ENCODE measurements around the gene PHF21A. TPM values are rescaled to one million over a fixed set of nuclear protein-coding genes. Genes with fewer than 3 reads are reported as not detected.
A peak's percentile ranks its signal among the peaks of the same experiment; 100 is the strongest.

Gene PHF21A
- total and polyA plus RNA-seq, 2 of the 8 experiments (the other 6 are each of a cell fraction or from before 2014, with no cell fraction given): 17.6 to 40.3 TPM

GRCh38 chr11:46060013-46060412 lies 61.2 kb downstream of the PHF21A start:
- Histone ChIP-seq H3K23me2 (ENCODE audit: low read depth, low read length) (no peaks in the 10 kb centered on the region), H3K36me3 (ENCODE audit: control insufficient read depth in 2 of 4, insufficient read depth in 4 of 4, low read length in 3 of 4) (peaks cover 0 to 3% (median 0%) of the 10 kb centered on the region in 4 experiments; a peak in 1 of 8 replicates), H3K56ac (replicated peaks; ENCODE audit: insufficient read length, low read depth, low read length) (no peak overlapping the region), H3K27me3 (replicated peaks in 1 of 4; ENCODE audit: control insufficient read depth in 3 of 4, extremely low read depth in 1 of 4, insufficient read depth in 3 of 4, low read length in 3 of 4) (no peaks in the 10 kb centered on the region), H3K4me3 (ENCODE audit: extremely low read depth in 1 of 4, insufficient read depth in 2 of 4, low read depth in 3 of 4, low read length in 4 of 4) (no peak overlapping the region), H2AFZ (ENCODE audit: low read length) (no peak overlapping the region), H3K4me1 (replicated peaks in 1 of 4; ENCODE audit: control insufficient read depth in 3 of 4, insufficient read depth in 4 of 4, low read length in 3 of 4) (peaks cover under 1 to 12% (median 6%) of the 10 kb centered on the region in 4 experiments; a peak in 4 of 7 replicates), H3K9ac (replicated peaks in 1 of 4; ENCODE audit: extremely low read depth in 1 of 4, low read depth in 3 of 4, low read length in 3 of 4) (no peak overlapping the region), H2BK15ac (ENCODE audit: low read length) (no peak overlapping the region), H4K20me1 (replicated peaks in 1 of 2; ENCODE audit: control insufficient read depth in 1 of 2, insufficient read depth in 2 of 2, low read length in 2 of 2) (no peaks in the 10 kb centered on the region), H4K5ac (ENCODE audit: insufficient read length, low read depth, low read length) (no peak overlapping the region), H3K18ac (ENCODE audit: extremely low read depth, low read length) (no peak overlapping the region), H2BK5ac (ENCODE audit: low read depth, low read length) (no peak overlapping the region), H3K4ac (replicated peaks; ENCODE audit: insufficient read length, low read depth, low read length) (no peak overlapping the region), H4K91ac (replicated peaks; ENCODE audit: insufficient read length, low read length) (no peak overlapping the region), H3K4me2 (ENCODE audit: insufficient read depth in 1 of 2, low read depth in 2 of 2, low read length in 2 of 2) (no peak overlapping the region), H2BK20ac (ENCODE audit: low read length) (no peak overlapping the region), H3K9me3 (ENCODE audit: insufficient read depth in 2 of 2, low read depth in 1 of 2, low read length in 1 of 2) (no peaks in the 10 kb centered on the region), H3K14ac (ENCODE audit: insufficient read length) (no peak overlapping the region), H3K79me1 (ENCODE audit: low read depth, low read length) (no peaks in the 10 kb centered on the region), H3K23ac (ENCODE audit: insufficient read length) (no peak overlapping the region), H4K8ac (ENCODE audit: extremely low read depth, insufficient read depth, low read length) (no peak overlapping the region), H2BK120ac (replicated peaks; ENCODE audit: low read depth, low read length) (no peak overlapping the region), H3K79me2 (ENCODE audit: control insufficient read depth in 1 of 2, insufficient read depth in 2 of 2, low read length in 2 of 2) (no peaks in the 10 kb centered on the region), H2AK5ac (ENCODE audit: low read depth, low read length) (no peak overlapping the region), H3K27ac (ENCODE audit: low read depth, low read length) (no peak overlapping the region), H2BK12ac (ENCODE audit: low read depth, low read length) (no peak overlapping the region)
- ChIA-PET CTCF (ENCODE audit: partially characterized antibody) (no interaction called here), POLR2A (ENCODE audit: partially characterized antibody) (interaction anchor here (1.7 kb wide), 1 partner anchor 13 kb away, joined by 4 read pairs; no protein-coding TSS in a partner anchor)
- TF ChIP-seq YY1 (IDR thresholded peaks at IDR 0.05; ENCODE audit: low read depth, low read length): no peak
- 0 out of 2 replicates have a peak, but pooled peaks have one; percentile 19 for TF ChIP-seq KDM1A (IDR thresholded peaks at IDR 0.05; ENCODE audit: borderline replicate concordance, low read length)
- FAIRE-seq: no peak
- DNase-seq (ENCODE audit: low read depth in 1 of 2, low spot score in 2 of 2): no peak
- 100% methylated on average over 2 of the region's 2 CpGs; no CpG with 5 or more reads in 1 of the 2 experiments for WGBS, 2 experiments (ENCODE audit: extremely low coverage in 1 of 2, insufficient coverage in 1 of 2, insufficient read length in 1 of 2, insufficient replicate concordance in 2 of 2, low coverage in 1 of 2, low lambda C conversion rate in 2 of 2, missing lambda C conversion rate in 1 of 2)
